Mucosa of descending colon (tissue), 3 donors: ENCODE data around the gene CALCA. TPM values are rescaled to one million over a fixed set of nuclear protein-coding genes. Genes with fewer than 3 reads are reported as not detected.

ENCODE experiments used
- ATAC-seq: fragments of 200-7000 bp; cut with Tn5 transposase; one replicate; pipeline ENCODE4 v1.9.1; 2020; ENCODE audit warnings: mild to moderate bottlenecking, moderate library complexity
- DNase-seq, 3 donors: peaks; one replicate each; pipeline ENCODE4 v3.0.0-alpha.2; 2020
- H3K36me3 ChIP-seq: fragments of 200-600 bp; one replicate; pipeline ENCODE4 v1.8.0; 2021; ENCODE audit warnings: low read depth, mild to moderate bottlenecking
- H3K4me1 ChIP-seq: fragments of 200-600 bp; one replicate; pipeline ENCODE4 v1.8.0; 2021; ENCODE audit warnings: low read depth, mild to moderate bottlenecking
- H3K4me3 ChIP-seq: fragments of 200-600 bp; one replicate; pipeline ENCODE4 v1.8.0; 2021; ENCODE audit warnings: mild to moderate bottlenecking
- H3K9me3 ChIP-seq: fragments of 200-600 bp; one replicate; pipeline ENCODE4 v1.8.0; 2021; ENCODE audit warnings: mild to moderate bottlenecking
- CTCF ChIP-seq: fragments of 200-600 bp; IDR thresholded peaks from one replicate; pipeline ENCODE4 v1.8.0; 2022; ENCODE audit warnings: antibody characterized with exemption, mild to moderate bottlenecking
- intact Hi-C, 2 donors: fragments of 100-400 bp; cut with DNase I in 1 of 2; cut with micrococcal nuclease in 1 of 2; formaldehyde crosslinking; loops; one replicate each; pipeline versions ENCODE4 v1.11.0 to v1.11.1; 2022; cut with DNase I, micrococcal nuclease
- total RNA-seq, 3 donors: library from RNA; stranded (reverse); fragmentation: NEBNext Ultra II Directional in 2 of 3; extraction: Animal tissue kit (Norgen Biotek cat#: 25700) in 2 of 3; gene quantifications; one replicate each; pipeline versions ENCODE4 v1.2.1 to v1.2.4, GENCODE V29; 2021 to 2023
- donor health status: DM: no; HTN: no; CAD: no; lungs with moderate emphysema.
- donor health status: DM: no; HTN: no; CAD: no.
- donor health status: DM: no; HTN: yes; CAD: no.

Gene CALCA
- total RNA-seq, 3 donors from 2014 or later: 0.85 TPM; not detected in 2

- TF ChIP-seq CTCF: no peak
- DNase-seq: no peak
Measured at GRCh38 chr11:14954581-14954980, 17.6 kb downstream of the CALCA start.

GRCh38 chr11:14953904-14954303 is 18.2 kb downstream of the CALCA start:
- intact Hi-C loops: no loop called here
- Histone ChIP-seq H3K4me3 (no peak overlapping the region), H3K9me3 (no peaks in the 10 kb centered on the region), H3K4me1 (no peaks in the 10 kb centered on the region), H3K36me3 (no peaks in the 10 kb centered on the region)
- TF ChIP-seq CTCF: no peak
- ATAC-seq (no peak), DNase-seq (no peak)

More at GRCh38 chr11:14954581-14954980, 17.6 kb downstream of the CALCA start:
- no peak for ATAC-seq
- no peaks in the 10 kb centered on the region for H3K9me3 ChIP-seq
- no peak overlapping the region for H3K4me3 ChIP-seq
- intact Hi-C loops: no loop called here
- H3K36me3 ChIP-seq: no peaks in the 10 kb centered on the region
- no peaks in the 10 kb centered on the region for H3K4me1 ChIP-seq

- Histone ChIP-seq H3K4me3 (no peak overlapping the region), H3K9me3 (no peaks in the 10 kb centered on the region), H3K36me3 (no peaks in the 10 kb centered on the region), H3K4me1 (no peaks in the 10 kb centered on the region)
- ATAC-seq (no peak), DNase-seq (no peak)
- TF ChIP-seq CTCF: no peak
- intact Hi-C loops: no loop called here
Measured at GRCh38 chr11:14949437-14950147, 22.6 kb downstream of the CALCA start.

- DNase-seq (no peak), ATAC-seq (no peak)
- no peaks in the 10 kb centered on the region for H3K4me1 ChIP-seq
- H3K36me3 ChIP-seq: no peaks in the 10 kb centered on the region
- intact Hi-C loops: no loop called here
- H3K9me3 ChIP-seq: no peaks in the 10 kb centered on the region
- no peak for TF ChIP-seq CTCF
- H3K4me3 ChIP-seq: no peak overlapping the region
Measured at GRCh38 chr11:14942745-14943144, 29.4 kb downstream of the CALCA start.

- TF ChIP-seq CTCF: no peak
- Histone ChIP-seq H3K9me3 (no peaks in the 10 kb centered on the region), H3K4me3 (no peak overlapping the region), H3K4me1 (no peaks in the 10 kb centered on the region), H3K36me3 (no peaks in the 10 kb centered on the region)
- DNase-seq: no peak
- intact Hi-C loops: no loop called here
- no peak for ATAC-seq
Measured at GRCh38 chr11:14938936-14939335, 33.2 kb downstream of the CALCA start.
